GM21381 (cell line): ENCODE results near the gene SCP2.

ENCODE experiments used
- ATAC-seq: cut with Tn5 transposase; IDR thresholded peaks from one replicate; pipeline ENCODE4 v1.9.1; 2021; ENCODE audit warnings: mild to moderate bottlenecking, moderate library complexity; ENCODE audit not compliant: unreplicated experiment

Gene SCP2

DNA sequence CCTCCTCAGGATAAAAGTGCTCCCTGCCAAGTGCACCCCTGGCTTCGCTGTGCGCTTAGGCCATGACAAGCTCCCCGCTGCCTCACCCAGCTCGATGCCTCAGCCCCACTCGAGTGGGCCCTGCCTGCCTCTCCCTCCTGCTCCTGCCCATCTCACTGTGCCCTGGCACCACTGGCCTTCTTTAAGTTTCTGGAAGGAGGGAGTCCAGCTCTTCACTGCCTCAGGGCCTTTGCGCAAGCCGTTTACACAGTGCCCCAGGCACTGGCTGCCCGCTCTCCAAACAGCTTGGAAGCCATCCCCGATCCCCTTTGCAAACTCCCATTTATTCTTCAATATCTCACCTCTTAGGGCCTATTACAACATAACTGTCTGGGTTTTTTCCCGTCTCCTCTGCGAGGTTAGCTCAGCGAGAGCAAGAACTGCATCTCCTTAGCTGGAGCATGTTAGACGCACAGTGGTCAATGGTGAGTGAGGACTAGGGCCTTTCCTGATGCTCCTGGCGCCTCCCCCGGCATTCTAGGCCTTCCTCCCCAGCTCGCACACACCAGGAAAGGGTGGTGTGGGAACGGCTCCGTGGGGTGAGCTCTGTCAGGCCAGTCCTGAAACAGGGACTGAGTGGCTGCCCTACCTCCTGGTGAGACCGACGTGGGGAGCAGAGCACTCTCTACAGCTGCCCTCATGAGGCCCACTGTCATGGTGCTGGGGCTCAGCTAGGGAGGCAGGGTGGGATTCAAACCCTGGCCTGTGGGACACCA lies 166.9 kb downstream of the SCP2 start:
- no peak for ATAC-seq

DNA sequence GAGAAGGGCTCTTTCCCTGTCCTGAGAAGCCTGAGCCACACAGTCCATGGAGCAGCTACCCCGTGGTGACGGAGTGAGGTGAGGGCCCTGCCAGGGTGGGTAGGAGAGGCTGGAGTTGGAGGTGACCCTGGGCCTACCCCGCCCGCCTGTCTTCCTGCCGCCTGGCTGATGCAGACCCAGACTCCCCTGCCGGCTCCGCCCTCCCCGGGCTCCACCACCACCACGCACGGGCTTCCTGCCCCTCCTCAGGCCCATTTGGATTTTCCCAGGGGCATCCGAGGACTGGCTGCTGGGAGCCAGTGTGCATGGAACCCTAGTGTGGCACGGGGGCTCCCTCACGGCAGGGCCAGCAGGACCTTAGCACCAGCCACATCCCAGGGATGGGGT lies 167.4 kb downstream of the SCP2 start:
- no peak for ATAC-seq
